ENCODE measurements around the gene TIAM1.
A peak's percentile ranks its signal among the peaks of the same experiment; 100 is the strongest.

Gene TIAM1

DNA sequence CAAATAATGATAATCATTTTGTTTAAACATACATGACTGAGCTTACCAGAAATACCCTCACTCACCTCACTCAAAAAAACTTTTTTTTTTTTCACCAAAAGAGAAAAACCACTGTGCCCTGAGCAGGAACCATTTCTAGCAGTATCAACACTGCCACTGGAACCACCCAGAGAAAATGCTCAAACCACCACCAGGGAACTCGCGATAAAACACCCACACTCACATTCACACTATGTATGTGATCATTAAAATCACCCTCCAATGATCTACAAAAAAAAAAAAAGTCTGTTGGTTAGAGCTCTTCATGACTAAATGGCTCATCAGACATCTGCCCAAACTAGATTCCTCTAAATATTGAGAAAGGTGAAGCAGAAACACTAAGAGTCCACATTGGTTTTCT is 11.5 kb downstream of the TIAM1 start:
- no peak for DNase-seq (ENCODE audit: low spot score)

DNA sequence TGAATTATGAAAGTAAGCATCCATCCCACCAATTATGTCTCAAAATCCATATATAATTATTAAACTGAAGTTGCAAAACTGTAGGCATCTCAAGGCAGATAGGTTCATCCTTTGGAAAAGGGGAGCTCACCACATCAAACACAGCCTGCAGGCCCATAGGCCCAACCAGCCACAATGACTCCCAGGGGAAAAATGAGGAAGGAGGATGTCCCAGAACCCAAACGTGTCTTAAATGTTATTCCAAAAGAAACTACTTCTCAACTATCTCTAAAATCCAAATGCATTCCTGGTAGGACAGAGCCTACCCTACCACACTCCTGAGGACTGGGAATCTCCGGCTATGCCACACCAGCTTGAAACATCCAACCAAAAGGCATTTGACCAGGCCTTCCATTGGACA is 12.8 kb downstream of the TIAM1 start:
- no peak for DNase-seq (ENCODE audit: low spot score)

DNA sequence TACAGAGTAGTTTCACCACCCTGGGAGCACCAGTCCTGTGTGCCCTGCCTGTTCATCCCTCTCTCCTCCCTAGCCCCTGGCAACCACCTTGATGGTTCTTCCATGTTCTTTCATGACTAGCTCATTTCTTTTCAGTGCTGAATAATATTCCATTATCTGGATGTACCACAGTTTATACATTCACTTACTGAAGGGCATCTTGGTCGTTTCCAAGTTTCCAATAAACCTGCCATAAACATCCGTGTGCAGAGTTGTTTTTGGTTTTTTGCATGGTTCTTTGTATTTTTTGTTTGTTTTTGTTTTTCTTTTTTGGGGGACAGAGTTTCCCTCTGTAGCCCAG is 13.9 kb downstream of the TIAM1 start:
- DNase-seq (ENCODE audit: low spot score), result no peak

DNA sequence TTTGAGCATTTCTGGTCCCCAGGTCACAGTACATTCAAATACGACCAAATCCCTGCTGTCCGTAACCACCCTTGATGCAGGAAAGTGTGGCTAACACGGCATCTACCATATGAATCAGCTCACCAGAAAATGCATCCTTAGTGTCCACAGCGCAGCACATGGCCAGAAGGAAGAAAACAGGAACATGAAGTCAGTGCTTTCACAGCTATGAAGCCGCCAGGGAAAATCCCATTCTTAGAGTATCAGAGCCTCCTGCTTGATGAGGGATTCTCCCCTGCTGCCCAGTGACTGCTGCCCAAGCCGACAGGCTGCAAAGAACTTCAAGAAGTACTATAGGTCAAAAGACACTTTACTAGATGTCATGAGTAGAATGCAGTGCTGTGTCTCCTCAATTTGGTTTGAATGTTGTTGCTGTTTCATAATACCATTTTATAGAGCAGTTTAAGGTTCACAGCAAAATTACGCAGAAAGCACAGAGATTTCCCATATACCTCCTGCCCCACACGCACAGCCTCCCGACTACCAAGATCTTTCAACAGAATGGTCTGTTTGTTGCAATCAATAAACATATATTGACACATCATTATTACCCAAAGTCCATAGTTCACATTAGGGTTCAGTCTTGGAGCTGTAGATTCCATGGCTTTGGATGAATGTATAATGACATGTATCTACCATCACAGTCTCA is 14.5 kb downstream of the TIAM1 start:
- no peak for DNase-seq (ENCODE audit: low spot score)

DNA sequence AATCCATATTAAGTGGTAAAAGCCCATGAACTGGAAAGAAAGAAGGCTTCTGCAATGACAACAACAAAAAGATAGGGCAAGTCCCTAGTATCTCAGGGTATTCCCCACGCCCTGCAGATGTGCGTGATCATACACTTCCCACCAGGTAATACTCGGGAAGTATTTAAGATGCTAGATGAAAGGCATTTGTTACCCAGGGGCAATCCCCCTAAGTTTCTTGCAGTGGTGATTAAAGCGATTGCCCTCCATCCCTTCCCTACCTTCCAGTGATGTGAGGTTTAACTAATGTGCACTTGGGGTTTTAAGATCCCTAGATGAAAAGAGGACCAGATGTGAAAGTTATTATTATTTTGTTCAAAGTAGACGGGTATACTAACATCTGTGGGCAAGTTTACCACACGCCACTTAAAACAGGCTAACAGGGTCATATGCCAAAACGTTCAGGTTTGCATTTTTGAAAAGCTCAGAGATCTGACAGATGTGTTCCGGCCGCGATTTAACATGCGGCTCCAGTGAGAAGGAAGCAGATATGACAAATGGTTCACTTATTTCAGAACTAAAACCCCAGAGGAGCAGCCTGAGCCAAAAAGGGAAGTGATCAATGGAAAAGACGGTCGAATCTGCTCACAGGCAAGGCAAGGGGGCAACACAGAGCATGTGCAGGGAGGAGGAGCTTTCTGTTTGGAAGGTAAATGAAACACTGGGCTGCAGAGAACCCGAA is 17.4 kb downstream of the TIAM1 start:
- peak; percentile 75 for DNase-seq (ENCODE audit: low spot score)

DNA sequence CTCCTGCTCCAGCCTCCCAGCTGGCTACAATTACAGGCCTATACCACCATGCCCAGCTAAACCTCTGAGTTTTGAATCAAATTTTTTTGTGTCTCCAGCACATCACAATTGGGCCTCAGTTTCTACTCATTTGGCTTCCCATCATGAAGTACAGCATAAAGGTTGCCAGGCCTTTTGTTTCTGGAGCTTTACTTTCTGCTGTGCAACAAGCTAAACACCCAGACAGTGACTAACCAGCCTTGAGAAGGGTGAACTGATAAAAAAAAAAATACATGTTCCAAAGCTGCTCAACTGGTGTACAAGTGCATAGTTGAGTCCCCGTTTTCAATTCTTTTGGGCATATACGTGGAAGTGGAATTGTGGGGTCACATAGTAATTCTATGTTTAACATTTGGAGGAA is 25.1 kb downstream of the TIAM1 start:
- no peak for DNase-seq (ENCODE audit: low spot score)

DNA sequence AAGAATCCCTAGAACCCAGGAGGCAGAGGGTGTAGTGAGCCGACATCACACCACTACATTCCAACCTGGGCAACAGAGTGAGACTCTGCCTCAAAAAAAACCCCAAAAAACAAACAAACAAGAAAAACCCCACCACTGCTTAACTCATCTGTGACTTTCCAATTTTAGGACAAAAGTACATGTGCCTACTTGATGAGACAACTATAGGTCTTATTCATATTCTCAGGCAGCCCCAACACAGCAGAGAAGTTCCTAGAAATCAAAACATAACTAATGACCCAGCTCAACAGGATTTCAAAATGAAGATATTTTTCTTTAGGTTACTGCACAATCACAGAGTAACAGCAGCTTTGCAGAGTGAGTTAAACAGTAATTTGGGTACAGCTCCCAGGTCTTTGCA is 26.4 kb downstream of the TIAM1 start:
- no peak for DNase-seq (ENCODE audit: low spot score)

DNA sequence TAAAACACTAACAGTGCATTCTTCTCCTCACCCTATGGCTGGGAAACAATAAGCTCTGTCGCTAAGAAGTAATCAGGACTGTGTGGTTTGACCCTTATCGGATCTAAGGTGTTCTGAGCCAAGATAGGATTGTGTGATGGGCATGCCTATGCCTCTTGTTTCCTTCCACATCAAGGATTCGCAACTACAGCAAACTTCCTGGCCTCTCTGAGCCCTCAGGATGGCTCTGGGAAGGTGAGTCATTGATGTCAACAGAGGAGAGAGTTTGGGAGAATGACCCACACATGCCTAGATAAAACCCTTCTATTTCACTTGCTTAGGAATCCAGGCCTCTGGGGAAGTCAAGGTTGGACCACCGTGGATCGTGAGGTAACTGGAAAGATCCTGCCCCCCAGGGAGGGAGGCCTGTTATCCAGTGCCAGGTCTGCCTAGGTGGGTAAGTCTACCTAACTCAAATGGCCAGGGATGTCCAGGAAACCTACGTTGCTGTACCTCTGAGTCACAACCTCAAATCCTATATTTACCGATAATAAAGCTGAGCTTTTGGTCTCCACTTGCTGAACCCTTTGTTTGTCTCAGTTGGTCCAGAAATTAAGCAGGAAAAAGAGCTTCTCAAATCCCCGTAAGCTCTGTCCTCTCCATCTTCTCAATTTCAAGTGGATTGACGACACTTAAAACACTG is 27.4 kb downstream of the TIAM1 start:
- DNase-seq (ENCODE audit: low spot score), result peak; percentile 22

DNA sequence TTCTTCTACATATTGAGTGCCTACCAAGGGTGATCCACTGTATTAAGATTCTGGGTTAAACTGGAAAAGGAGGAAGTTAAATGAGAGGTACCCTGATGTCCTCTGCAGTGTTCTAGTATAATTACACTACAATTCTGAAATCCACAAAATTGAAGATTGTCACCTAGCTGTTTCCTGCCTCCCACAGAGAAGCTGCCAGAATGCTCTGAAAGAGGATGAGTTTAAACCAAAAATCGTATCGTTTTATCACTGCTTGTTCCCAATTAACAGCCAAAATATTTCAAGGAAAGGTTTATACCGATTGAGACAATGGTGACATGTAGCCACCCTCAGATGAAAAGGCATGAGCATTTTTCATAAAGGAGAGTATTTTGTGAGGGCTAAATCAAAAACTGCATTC is 28.0 kb downstream of the TIAM1 start:
- no peak for DNase-seq (ENCODE audit: low spot score)

DNA sequence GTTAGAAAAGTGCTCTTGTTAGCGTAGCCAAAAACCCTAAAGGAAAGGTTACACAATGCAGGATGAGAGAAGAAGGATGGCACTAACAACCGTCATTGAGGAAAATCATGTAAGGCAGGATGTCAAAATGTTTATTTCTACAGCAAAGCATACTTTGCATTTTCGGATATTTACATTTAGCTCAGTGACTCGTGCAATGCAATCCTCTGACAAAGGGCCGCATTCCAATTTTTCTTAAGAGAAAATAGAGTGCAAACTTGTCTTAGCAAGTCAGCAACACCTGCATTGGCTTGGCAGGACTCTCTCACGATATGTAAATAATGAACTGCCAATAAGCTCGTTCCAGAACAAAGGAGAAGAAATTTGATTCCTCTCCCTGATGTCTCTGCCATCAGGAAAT is 33.3 kb downstream of the TIAM1 start:
- no peak for DNase-seq (ENCODE audit: low spot score)

DNA sequence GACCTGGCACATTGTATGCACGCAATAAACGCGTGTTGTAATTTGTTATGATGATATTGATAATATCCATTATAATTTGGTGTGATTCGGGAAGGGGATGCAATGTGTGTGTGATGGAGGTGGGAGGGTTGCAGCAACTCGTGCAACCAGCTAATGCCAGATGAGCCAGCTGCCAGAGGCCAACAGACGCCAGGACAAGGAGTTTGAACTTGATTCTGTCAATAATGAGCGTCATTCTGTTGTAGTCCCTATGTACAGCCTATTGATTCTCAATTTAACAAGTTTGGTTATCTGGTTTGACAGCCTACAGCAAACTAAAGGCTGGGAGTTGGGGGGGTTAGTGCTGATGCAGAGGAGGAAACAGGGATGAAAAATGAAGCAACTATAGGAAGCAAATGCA is 35.5 kb downstream of the TIAM1 start:
- no peak for DNase-seq (ENCODE audit: low spot score)

DNA sequence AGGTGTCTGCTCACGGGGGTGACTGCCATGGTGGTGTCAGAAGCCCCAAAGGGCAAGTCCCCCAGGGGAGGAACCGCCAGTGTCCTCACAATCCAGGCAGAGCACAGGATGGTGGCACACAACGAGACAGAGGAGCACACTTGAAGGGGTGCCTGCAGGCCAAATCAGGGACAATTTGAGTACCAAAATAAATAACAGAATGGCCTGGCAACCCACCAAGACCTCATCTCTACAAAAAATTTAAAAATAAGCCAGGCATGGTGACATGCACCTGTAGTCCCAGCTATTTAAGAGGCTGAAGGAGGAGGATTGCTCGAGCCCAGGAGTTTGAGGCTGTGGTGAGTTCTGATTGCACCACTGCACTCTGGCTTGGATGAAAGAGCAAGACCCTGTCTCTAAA is 38.2 kb downstream of the TIAM1 start:
- DNase-seq (ENCODE audit: low spot score), result no peak

DNA sequence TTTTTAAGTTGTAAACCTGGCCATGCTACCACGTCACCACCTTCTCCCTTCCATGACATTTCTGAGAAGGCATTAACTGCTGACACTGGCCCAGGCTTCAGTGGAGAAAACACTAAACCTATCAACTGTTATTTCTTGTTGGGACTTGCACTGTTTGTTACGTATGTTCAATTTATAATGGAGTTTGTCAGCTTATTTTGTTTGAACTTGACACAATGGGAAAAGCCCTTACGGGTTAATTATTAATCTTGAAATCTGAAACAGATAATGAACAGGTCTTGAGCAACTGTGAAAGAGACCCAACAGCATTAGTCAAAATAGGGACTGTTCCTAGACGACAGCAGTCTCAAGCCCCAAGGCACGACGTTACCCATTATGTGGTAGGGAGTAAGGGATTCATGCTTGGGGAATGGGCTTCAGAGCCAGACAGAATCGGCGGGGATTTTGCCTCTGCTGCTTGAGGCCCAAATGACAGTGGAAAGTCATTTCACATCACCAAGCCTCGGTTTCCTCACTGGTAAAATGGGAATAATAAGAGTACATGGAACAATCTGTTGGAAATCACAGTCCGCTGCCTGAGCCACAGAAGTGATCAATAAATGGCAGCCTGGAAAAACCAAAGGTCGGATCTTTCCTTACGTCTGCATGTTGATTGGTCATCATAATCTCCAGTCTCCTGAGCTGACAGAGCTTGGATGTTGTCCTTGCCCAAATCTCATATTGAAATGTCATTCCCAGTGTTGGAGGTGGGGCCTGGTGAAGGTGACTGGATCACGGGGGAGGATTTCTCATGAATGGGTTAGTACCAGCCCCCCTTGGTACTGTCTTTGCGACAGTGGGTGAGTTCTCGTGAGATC is 44.5 kb downstream of the TIAM1 start:
- no peak for DNase-seq (ENCODE audit: low spot score)

DNA sequence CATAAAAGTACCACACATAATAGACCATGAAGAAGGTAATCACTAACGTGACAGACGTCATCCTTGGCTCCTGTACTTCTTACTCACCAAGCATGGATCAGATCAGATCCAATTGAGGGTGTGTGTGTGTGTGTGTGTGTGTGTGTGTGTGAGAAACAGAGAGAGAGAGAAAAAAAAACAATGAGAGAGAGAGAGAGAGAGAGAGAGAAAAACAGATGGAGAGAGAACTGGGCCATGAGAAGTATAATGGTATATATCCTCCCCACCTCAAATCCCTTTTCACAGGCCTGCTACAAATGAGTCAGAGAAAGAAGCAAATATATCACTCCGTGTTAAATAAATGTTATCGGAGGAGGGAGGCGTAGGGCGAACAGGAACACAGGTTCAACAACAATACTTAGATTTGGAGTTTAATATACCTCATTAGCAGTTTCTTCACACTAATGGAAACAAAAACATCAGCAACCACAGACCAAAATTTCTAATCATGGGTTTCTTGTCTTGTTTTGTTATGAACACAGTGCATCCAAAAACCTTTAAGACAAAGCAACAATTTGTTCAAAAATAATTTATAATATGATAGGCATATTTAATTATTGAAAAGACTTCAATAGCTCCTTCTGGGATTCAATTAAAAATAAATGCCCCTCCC is 45.3 kb downstream of the TIAM1 start:
- no peak for DNase-seq (ENCODE audit: low spot score)

DNA sequence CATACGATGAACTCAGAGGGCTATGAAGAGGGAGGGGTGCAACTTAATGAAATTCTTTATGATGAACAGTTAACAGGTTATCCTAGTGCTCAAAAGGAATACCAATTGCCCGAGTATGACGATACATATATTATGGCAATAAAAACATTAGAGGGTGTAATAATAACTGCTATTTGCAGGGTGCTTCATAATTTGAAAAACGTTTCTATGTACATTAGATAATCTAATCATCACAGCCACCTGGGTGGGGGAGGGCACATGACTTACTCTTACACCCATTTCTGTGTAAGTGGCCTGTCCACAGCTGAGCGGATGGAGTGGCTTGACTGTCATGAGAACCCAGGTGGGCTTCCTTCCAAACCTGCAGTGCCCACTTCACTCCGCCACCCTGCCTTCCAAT is 46.3 kb downstream of the TIAM1 start:
- no peak for DNase-seq (ENCODE audit: low spot score)

DNA sequence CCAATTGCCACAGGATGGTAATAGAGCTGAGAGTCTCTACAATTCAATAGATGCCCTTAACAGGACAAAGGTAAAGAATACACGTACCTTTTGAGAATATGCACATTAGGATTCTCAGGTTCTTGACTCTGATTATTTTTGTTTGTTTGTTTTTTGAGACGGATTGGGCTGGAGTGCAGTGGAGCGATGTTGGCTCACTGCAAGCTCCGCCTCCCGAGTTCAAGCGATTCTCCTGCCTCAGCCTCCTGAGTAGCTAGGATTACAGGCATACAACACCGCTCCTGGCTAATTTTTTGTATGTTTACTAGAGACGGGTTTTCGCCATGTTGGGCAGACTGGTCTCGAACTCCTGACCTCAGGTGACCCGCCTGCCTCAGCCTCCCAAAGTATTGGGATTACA is 48.4 kb downstream of the TIAM1 start:
- DNase-seq (ENCODE audit: low spot score), result no peak

DNA sequence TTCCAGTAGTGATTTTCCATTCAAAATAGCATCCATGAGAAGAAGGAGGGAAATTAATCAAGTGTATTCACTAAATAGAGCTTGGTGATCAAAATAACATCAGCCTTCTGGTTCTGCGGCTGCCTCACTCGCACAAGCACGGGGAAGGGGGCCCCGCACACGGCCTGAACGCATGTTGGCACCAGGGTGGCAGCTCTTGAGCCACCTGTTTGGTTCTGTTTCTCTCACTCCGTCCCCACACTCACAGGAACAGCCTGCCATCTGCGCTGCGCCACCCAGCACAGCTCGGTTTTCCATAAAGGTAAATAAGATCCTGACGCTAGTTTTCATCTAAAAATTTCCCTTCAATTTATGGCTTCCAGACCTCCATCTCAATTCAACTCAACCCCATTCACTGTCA is 49.4 kb downstream of the TIAM1 start:
- DNase-seq (ENCODE audit: low spot score), result no peak

DNA sequence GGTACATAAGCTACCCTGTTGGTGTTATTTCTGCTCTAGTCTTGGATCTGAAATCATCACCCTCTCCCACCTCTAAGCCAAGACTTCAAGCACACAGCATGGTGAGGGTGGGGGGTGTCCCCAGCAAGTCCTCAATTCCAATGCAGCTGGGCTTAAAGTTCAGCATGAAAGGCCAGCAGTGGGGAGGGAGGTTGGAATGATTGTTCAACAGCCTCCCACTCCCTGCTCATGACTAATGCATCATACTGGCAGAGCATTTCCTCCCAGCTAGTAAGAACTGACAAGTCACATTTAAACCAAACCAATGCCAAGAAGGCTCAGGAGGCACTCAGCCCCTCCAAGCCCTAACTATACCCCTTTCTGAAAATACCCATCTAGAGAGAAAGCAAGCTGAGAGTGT is 50.1 kb downstream of the TIAM1 start:
- peak; percentile 87 for DNase-seq (ENCODE audit: low spot score)

DNA sequence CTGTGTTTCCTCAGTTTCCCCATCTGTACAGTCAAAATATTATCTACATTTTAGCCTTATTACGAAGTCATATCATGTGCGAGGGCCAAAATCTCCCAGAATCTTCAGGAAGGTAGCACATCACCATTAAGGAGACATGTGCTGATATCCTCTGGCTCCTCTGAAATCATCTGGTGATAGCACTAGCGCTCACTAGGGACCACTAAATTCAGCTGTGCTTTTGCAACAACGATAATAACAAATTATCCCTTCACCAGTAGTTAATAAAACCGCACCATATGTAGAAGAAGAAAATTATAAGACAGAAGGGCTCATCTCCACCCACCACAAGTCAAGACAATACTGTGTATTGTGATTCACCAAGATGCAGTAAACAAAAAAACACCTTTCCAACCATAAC is 53.3 kb downstream of the TIAM1 start:
- no peak for DNase-seq (ENCODE audit: low spot score)

DNA sequence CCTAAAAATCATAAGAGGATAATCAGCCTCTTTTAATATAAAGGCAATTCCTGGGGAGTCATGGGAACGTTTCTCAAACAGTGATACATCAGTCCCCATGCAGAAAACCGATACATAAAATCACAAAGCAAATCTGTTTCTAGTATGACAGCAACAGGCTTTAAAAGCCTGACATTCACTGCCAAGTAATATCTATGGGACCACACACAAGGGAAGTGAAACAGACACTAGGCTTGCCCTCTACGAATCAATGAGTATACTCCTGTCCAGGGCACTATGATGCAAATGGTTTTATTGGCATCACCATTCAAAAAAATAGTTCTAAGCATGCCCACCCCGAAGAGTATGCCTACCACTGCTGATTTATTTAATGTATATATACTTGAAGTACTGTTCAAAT is 54.4 kb downstream of the TIAM1 start:
- no peak for DNase-seq (ENCODE audit: low spot score)

DNA sequence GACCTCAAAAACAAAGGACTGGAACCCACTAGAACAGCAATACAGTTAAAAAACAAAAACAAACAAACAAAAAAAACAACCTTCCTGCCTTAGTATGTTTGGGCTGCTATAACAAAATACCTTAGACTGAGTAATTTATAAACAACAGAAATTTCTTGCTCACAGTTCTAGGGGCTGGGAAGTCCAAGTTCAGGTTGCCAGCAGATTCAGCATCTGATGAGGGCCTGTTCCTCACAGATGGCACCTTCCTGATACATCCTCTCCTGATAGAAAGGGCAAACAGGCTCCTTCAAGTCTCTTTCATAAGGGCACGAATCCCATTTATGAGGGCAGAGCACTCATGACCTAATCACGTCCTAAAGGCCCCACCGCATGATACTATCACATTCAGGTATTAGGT is 55.9 kb downstream of the TIAM1 start:
- no peak for DNase-seq (ENCODE audit: low spot score)

DNA sequence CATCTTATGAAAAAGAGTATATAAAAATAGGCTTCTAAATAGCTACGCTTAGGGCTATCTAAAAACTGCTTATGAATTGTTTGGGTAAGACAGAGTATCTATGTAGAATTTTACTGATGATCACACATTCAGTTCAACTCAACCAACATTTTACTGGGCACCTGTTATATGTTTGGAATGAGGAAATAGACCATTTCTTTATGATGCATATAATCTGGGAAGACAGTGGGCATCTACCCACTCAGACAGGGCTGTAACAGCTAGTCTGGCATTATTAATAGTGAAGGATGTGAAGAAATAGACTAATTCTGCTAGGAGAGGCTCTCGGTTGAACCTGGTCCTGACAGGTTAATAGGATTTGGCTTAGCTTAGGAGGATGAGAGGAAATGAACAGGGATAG is 56.9 kb downstream of the TIAM1 start:
- DNase-seq (ENCODE audit: low spot score), result no peak
